Esophagus mucosa (tissue), 1 donor: Measurements from ENCODE around the gene LIAS. TPM values are rescaled to one million over a fixed set of nuclear protein-coding genes. Genes with fewer than 3 reads are reported as not detected.
"Not testable (repeated sequence)": the region's sequence is repeated elsewhere in the genome, so short reads cannot be mapped to it uniquely, and the experiment has no call there.

Experiments
- ATAC-seq: fragments of 200-7000 bp; cut with Tn5 transposase; one replicate; pipeline ENCODE4 v1.9.1; 2020
- total RNA-seq: library from RNA; stranded (reverse); gene quantifications from one replicate; pipeline ENCODE4 v1.2.4, GENCODE V29; 2023
- donor health status: DM: yes; HTN: yes; CAD: no.

LIAS gene
- total RNA-seq, 1 donor from 2014 or later = 13.7 TPM

DNA sequence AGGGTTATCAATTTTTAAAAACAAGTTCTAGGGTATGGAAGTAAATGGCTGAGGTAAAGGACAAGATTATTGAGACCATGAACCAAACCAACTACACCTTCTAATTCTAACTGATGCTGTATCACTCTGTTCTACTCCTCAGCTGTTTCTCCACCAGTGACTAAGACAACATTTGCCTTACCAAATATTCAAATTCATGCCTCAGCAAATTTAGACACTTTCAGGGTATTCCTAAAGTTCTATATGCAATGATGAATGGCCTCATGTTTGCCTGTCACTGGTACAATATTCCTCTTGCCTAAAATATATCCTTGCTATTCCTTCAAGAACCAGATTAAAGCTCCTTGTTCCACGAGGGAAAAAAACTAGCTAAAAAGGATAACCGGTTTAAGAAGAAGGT lies 5.1 kb upstream of the LIAS start:
- no peak for ATAC-seq

- ATAC-seq = no peak
Observed at GRCh38 chr4:39455486-39455885, 3.4 kb upstream of the LIAS start.

GRCh38 chr4:39456946-39457763 lies 1.7 kb upstream of the LIAS start:
- ATAC-seq = no peak

DNA sequence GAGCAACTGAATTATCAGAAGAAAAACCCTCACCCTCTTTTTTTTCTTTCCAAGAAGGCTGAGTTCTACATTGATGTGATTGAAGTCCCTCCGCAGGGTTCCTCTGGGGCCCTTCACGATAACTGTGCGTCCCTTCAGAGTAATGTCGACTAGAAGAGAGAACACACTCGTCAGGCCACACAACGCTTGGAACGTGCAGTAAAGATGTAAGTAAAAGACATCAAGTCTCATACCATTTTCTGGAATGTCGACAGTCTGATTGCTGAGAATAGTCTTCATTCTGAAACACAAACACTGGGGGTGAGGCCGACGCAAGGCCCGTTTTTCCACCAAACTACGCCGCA lies 723 bp upstream of the LIAS start:
- not testable (repeated sequence) for ATAC-seq

GRCh38 chr4:39464886-39465501 lies 6.1 kb downstream of the LIAS start:
- peak; percentile 41 for ATAC-seq

DNA sequence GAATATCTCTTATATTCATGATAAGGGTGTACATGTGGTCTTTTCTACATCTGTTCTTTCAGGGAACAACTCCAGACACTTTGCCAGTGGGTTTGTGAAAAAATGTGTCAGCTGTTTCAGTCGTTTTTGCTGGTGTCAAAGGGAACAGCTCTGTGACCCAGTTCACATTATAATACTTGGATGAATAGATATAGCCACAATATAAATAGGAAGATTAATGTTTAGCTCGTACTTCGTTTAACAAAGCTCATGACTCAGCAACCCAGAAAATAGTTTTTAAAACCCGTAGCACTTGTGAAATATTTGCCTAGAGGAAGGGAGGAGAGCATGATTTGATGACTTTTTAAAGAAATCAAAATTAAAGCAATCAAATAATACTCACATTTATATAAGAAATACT lies 7.9 kb downstream of the LIAS start:
- ATAC-seq = peak; percentile 67

DNA sequence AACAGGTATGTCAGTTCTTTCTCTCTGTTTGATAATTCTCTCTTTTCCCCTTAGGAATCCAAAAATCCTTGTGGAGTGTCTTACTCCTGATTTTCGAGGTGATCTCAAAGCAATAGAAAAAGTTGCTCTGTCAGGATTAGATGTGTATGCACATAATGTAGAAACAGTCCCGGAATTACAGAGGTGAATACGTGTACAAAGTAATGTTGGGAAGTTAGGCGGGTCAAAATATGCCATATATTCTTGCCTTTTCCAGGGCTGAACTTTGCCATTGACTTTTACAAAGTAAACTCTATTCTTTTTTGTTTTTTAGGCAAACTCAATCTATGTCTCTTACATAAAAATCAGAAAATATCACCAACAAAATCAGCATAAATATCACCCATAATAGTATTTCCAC lies 8.6 kb downstream of the LIAS start:
- ATAC-seq = no peak

DNA sequence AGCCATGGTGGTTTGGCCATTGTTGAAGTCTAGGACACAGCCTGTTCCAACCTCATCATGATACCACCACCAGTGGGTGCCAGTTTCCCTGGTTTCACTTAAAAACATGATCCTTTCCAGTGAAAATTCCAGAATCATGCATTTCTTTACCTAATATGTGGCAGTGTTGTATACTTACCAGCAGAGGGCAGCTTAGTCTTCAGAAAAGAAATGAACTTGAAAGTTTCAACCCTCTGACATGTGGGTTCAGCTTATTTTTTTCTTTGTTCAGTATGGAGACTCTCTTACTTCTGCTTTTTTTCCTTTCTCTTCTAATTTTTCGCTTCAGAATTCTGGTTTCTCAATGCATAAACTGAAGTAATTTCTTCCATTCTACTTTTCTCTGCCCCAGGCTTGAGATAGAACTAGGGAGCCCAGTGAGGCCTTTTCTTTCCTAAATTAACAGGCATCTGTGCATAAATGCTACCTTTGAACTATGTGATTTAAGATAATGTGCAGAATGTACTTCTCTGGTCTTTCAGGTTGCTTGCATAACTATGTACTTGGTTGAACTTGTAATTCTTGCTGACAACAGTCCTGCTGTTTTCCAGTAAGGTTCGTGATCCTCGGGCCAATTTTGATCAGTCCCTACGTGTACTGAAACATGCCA lies 10.7 kb downstream of the LIAS start:
- ATAC-seq = peak; percentile 80

GRCh38 chr4:39470402-39470801 lies 11.5 kb downstream of the LIAS start:
- no peak for ATAC-seq

DNA sequence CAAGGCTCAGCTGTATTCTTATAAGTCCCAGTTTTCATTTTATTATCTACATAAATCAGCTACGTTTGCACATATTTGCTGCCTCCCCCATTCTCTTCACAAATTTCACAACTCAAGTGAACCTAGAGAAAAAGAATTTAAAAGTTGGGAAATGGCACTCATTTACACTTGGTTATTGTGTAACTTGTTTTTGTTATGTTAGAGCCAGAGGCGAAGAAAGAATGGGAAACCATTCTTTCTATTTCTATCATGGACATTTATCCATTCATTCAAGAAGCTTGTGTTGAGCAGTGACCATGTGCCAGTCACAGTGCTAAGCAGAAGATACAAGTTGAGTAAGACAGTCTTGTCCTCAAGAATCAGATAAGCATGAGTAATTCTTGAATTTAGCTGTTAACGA lies 13.5 kb downstream of the LIAS start:
- no peak for ATAC-seq

GRCh38 chr4:39476187-39476895 lies 17.5 kb downstream of the LIAS start:
- no peak for ATAC-seq

DNA sequence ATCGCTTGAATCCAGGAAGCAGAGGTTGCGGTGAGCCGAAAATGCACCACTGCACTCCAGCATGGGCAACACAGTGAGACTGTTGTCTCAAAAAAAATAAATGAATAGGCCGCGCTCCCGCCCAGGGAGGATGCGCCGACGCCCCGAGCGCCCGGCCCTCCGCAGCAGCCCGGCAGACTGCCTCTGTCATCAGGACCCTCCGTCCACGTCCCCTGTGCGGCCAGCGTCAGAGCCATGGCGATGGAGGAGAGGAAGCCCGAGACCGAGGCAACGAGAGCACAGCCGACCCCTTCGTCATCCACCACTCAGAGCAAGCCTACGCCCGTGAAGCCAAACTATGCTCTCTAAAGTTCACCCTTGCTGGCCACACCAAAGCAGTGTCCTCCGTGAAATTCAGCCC lies 21.4 kb downstream of the LIAS start:
- ATAC-seq = no peak

DNA sequence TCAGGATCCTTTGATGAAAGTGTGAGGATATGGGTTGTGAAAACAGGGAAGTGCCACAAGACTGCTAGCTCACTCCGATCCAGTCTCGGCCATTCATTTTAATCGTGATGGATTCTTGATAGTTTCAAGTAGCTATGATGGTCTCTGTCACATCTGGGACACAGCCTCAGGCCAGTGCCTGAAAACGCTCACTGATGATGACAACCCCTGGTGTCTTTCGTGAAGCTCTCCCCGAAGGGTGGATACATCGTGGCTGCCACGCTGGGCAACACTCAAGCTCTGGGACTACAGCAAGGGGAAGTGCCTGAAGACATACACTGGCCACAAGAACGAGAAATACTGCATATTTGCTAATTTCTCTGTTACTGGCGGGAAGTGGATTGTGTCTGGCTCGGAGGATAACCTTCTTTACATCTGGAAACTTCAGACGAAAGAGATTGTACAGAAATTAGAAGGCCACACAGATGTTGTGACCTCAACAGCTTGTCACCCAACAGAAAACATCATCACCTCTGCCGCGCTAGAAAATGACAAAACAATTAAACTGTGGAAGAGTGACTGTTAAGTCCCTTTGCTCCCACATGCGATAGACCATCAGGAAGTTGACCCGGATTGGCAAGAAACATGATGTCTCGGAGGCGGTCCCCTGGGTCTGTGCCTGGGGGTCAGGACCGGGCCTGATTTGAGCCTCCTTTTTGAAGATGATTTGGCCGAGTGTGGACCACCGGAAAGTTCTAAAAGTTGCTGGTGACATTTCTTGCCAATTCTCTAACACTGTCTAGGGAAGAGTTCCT lies 22.2 kb downstream of the LIAS start:
- ATAC-seq = no peak

- no peak for ATAC-seq
Observed at GRCh38 chr4:39484582-39485272, 25.9 kb downstream of the LIAS start.

DNA sequence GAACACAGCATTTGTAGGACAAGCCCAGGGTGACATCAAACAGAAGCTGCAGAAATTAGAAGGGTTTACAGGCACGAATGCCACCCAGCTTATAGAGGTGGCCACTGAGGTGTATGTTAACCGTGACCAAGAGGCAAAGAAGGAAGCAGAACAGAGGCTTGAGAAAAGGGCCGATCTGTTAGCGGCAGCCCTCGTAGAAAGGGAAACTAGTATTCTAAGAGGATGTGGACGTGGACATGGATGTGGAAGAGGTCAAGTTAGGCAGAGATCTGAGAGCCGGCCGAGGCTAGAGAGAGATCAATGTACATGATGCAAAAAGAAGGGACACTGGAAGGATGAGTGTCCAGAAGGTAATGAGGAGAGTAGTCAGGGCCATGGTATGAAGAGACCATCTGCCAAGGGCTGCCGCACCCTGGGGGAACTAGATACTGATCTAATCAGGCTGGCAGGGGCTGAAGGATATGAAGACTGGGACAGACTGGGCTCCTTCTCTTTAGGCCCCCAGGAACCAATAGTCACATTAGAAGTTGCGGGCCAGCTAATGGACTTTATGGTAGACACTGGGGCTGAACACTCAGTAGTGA lies 27.5 kb downstream of the LIAS start:
- no peak for ATAC-seq

DNA sequence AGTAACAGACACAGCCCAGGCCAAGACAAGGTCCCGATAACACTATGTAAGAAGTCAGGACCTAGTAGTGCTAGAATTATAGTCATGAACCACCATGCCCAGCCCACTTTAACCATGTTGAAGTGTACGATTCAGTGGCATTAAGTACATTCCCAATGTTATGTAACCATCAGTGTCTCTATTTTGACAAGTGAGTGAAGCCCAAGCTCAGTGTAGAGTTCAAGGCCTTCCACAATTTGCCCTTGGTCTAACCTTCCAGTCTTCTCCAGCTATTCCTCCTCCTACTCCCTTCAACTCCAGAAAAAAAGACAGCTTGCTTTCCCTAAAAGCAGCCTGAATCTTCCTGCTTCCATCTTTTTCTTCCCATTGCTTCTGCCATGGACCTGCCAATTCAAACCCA lies 31.5 kb downstream of the LIAS start:
- ATAC-seq = no peak

GRCh38 chr4:39494354-39494753 lies 35.5 kb downstream of the LIAS start:
- no peak for ATAC-seq

DNA sequence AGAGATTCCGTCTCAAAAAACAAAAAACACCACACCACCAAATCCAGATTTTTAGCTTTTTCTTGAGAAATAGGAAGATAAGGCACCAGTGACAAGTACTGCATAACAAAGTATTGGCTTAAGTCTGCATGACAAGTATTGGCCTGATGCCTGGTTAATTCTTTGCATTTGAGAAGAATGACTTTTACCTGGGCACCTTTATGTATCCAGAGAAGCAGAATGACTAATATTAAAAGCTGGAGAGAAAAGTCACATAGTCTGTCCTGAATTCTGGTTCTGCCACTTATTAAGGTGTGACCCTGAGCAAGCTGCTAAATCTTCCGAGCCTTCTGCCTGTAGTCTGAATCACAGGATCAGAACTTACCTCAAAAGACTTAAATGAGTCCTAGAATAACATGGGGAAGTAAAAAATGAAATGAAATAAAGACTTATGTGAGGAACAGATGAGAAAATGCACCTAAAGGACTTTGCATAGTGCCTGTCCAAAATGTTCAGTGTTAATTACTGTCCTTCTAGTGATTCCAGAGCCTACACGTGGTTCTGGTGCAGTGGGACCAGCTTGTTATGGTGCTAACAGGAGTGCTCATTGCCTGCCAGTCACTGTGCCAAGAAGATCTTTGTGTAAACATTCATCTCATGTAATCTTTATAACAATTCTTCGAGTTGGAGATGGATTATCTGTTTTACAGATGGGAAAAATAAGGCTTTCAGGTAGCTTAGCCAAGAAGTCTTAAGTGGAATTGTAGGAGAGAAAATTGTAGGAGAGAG lies 36.8 kb downstream of the LIAS start:
- ATAC-seq = peak; percentile 99

DNA sequence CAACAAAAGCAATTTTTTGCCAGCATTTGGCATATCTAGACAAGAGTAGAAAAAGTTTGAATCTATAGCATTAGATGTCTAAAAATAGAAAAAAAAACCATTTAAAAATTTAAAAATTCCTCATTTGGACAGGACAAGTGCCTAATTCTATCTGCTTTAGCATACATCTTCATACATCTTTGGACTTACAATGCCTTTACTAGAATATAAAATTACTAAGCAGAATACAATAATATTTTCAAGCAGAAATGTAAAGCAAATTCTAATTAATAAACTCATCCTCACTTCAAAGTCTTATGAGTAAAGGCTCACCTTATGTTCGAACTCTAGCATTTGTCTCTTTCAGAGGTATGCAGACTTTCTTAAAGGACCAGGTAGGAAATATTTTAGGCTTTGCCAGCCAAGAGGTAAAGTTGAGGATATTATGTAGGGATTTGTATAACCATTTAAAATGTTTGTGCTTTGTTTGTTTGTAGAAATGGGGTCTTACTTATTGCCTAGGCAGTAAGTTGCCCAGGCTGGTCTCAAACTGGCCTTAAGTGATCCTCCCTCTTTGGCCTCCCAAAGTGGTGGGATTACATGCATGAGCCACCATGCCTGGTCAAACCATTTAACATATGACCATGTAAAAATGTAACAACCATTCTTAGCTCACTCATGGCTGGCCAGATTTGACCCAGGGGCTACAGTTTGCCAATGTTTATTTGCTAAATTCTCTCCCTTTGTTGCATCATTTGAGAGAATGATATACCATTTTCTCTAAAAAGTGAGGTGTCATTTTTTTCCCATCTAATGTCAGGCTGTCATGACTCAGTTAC lies 39.3 kb downstream of the LIAS start:
- no peak for ATAC-seq

- no peak for ATAC-seq
Observed at GRCh38 chr4:39498727-39499020, 39.8 kb downstream of the LIAS start.
